Germinal center (tissue), 1 donor: ENCODE data around the gene OR4D2.
"Not testable (repeated sequence)": the region's sequence is repeated elsewhere in the genome, so short reads cannot be mapped to it uniquely, and the experiment has no call there.

Experiments
- DNase-seq: peaks from one replicate; pipeline ENCODE4 v3.0.0; 2012; ENCODE audit warnings: mixed read lengths, low spot score

The OR4D2 gene

DNA sequence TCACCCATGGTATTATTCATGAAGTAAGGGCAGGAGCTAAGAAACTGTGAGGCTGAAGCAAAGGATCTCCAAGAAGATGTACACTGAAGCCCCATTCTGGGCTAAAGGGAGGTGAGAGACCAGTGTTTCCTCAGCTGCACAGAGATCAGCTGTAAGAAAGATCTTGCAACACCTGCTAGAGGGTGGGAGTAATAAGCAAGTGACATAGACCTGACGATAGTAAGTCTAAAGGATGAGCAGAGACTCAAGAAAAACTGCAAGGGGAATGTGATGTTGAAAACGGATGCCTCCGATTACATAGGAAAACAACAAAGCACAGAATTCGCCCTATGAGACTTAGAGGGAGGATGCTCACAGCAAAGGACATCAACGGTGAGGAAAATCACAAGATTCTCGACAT lies at the start of gene OR4D2:
Gene OR4D2, plus strand, starts transcription at position 301 of the 400 bp plus-strand sequence. CDS start 2,674 bp downstream, outside the sequence.
- no peak for DNase-seq

- DNase-seq, result no peak
Observed at GRCh38 chr17:58117382-58117781, 49.4 kb upstream of the OR4D2 start.

- no peak for DNase-seq
Observed at GRCh38 chr17:58119491-58119890, 47.3 kb upstream of the OR4D2 start.

GRCh38 chr17:58120195-58120822 lies 46.5 kb upstream of the OR4D2 start:
- DNase-seq, result peak; percentile 13

DNA sequence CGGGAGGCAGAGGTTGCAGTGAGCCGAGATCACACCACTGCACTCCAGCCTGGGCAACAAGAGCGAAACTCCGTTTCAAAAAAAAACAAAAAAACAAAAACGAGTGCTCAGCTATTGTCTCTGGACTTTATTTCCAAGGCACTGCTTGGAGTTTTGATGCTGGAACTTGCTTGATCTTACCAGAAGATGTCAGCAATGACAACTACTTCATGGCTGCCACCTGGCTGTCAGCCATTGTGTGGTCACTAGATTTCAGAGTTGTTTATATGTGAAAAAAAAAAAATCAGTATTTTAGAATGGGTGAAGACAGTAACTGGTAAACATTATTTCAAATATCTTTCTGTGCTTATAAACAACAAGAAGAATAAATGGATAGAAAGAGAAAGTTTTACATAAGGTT lies 44.9 kb upstream of the OR4D2 start:
- no peak for DNase-seq

GRCh38 chr17:58127846-58128245 lies 38.9 kb upstream of the OR4D2 start:
- DNase-seq, result no peak

DNA sequence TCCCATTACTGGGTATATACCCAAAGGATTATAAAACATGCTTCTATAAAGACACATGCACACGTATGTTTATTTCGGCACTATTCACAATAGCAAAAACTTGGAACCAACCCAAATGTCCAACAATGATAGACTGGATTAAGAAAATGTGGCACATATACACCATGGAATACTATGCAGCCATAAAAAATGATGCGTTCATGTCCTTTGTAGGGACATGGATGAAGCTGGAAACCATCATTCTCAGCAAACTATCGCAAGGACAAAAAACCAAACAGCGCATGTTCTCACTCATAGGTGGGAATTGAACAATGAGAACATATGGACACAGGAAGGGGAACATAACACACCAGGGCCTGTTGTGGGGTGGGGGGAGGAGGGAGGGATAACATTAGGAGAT lies 34.1 kb upstream of the OR4D2 start:
- DNase-seq, result not testable (repeated sequence)

DNA sequence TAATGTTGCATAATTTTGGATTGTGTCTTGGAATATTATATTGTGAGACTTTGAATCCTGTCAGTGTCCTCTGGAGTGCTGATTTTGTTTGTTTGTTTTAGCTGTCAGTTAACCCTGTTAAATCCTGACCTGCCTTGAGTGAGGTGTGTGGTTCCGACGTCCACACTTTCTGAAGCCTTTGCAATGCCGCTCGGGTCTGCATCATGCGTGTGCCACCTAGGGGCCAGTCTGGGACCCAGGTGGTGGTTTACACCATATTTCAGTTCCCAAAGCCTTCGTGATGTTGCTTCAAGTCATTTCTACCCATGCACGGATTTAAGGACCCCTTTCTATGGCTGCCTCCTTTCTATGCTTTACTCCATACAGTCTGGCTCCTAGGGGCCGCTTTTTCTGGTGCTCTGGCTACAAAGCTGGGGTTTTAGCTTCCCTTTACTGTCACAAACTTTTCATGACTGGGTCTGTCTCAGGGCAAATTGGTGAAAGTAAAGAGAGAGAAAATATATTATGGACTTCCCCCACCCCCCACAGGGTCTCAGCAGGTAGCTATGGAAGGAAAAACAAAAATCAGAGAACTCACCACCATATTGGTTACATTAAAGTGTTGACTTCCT lies 30.0 kb upstream of the OR4D2 start:
- DNase-seq, result no peak

- no peak for DNase-seq
Observed at GRCh38 chr17:58141505-58141904, 25.3 kb upstream of the OR4D2 start.

GRCh38 chr17:58143335-58143734 lies 23.4 kb upstream of the OR4D2 start:
- not testable (repeated sequence) for DNase-seq

- no peak for DNase-seq
Observed at GRCh38 chr17:58144801-58145200, 22.0 kb upstream of the OR4D2 start.

GRCh38 chr17:58147930-58148434 lies 18.8 kb upstream of the OR4D2 start, which contains the start of gene OR4D1:
Gene OR4D1, plus strand, starts transcription at chr17:58148384. Its CDS starts 6,770 bp downstream, at chr17:58155154.
- no peak for DNase-seq

GRCh38 chr17:58148609-58149008 lies 18.2 kb upstream of the OR4D2 start:
- no peak for DNase-seq

DNA sequence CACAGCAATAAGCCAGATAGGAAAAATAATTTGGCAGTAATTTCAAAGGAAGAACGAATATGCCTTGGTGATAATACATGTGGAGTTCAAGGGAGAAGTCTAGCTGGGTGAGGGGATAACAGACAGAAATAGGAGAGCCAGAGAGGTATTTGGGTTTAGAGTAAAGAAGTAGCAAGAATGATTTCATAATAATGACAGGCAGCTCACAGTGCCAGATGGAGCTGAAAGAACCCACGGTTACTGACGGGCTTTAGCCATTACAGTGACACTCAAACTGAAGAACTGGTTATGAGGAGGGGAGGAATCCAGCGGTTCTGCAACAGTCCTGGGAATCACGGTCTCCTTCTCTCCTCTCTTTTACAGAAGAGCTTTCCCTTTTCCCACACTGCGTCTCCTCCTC lies 16.4 kb upstream of the OR4D2 start:
- no peak for DNase-seq

- DNase-seq, result no peak
Observed at GRCh38 chr17:58153046-58153445, 13.7 kb upstream of the OR4D2 start.

- DNase-seq, result no peak
Observed at GRCh38 chr17:58153671-58154070, 13.1 kb upstream of the OR4D2 start.

GRCh38 chr17:58156839-58157803 lies 9.7 kb upstream of the OR4D2 start:
- DNase-seq, result peak; percentile 12

GRCh38 chr17:58158181-58158580 lies 8.6 kb upstream of the OR4D2 start:
- no peak for DNase-seq

DNA sequence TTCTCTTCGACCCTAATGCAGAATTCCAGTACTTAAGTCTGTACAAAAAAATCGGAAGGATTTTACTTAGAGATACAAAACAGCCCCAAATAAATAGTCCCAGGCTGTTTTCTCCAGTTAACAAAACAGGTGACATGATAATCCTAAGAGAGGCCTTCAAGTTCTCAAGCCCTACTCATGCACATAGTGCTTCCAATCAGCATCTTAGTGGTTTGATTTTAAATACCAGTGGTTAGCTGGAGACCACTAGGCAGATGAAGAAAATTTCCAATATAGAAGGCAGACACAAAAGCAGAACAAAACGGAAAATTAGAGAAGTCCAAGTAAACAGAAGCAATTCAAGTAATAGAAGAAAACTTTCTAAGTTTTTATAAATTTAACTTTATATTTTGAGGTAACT lies 5.2 kb upstream of the OR4D2 start:
- DNase-seq, result no peak

- no peak for DNase-seq
Observed at GRCh38 chr17:58165981-58166380, 801 bp upstream of the OR4D2 start.

DNA sequence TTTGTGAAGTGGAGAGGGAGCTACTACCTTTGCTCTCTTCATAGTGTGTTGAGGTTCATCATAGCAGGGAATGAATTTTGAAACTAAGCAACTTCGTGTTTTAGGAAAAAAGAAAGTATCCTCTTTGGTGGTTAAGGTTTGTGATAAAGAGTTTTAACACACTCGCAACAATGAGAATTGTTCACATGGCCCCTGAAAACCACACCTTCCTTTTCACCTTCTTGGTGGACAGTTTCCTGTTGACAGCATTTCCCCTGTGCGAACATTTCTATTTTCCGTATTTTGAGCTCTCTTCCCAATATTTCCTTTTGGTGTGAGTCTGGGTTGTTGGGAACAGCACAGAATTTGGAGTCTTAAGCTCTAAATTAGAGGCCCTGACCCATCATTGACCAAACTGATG lies 3.8 kb downstream of the OR4D2 start:
- no peak for DNase-seq

DNA sequence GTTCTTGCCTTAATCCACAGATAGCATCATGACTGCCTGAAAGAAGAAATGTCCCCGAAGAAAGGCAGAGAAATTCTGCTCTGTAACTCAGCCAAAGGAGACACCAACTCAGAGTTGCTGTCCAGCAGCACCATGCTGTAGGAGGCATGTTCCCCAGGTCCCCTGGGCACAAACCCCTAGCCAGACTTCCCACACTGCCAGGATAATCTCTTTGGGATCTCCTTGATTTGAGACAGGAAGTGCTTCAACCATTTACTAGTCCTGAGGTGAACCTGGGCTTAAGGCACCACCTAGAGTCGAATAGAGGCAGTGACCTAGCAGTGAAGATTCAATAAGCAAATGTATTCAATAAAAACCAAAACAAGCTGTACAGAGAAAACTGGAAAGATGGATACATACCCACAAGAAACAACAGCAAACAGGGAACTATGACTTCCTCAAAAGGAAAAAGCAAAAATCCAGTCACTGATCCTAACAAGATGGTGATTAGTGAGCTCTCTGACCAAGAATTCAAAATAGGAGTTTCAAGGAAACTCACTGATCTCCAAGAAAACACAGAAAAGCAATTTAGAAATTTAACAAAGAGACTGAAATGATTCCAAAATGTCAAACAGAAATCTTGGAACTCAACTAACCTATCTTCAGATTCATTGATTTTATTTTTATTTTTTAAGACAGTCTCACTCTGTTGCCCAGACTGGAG lies 5.7 kb downstream of the OR4D2 start:
- peak; percentile 30 for DNase-seq
